Testis (tissue), 2 donors: ENCODE measurements around the gene PGAP2.

Experiments used
- CTCF ChIP-seq, 3 experiments: fragments of 450-650 bp in 2 of 3; fragments of 200-600 bp in 1 of 3; sonication (generic) in 1 of 3; IDR thresholded peaks; one replicate each; pipeline ENCODE4 v1.5.1; 2016 to 2019; ENCODE audit warnings: antibody characterized with exemption in 3 of 3, mild to moderate bottlenecking in 2 of 3, moderate library complexity in 1 of 3
- POLR2A ChIP-seq: fragments of 450-650 bp; IDR thresholded peaks from one replicate; pipeline ENCODE4 v1.6.1; 2017; ENCODE audit warnings: antibody characterized with exemption, mild to moderate bottlenecking, moderate library complexity

DNA sequence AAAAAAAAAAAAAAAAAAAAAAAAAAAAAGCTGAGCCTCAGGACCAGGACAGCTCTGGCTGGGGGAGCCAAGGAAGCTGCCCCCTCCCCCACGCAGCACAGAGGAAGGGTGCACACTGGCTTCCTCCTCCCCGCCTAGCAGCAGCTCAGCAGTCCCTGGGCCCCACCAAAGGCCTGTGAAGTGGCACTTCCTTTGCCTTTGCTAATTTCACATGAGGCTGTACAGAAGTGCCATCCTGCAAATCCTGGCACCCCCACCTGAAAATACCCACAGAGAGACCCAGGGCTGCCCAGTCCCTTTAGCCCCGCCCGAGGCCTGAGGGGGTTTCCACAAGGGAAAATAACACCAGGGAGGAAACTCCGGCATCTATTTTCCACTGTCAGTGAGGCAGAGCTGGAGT, 28.5 kb downstream of the PGAP2 start:
- no peak for TF ChIP-seq CTCF (IDR thresholded peaks at IDR 0.05)
- no peak for TF ChIP-seq POLR2A
